Cardiac muscle cell (in vitro differentiated cells and primary cell): Measurements from ENCODE around the gene ERC2. TPM values are rescaled to one million over a fixed set of nuclear protein-coding genes. Genes with fewer than 3 reads are reported as not detected.

Experiments used
- DNase-seq, 2 donors: peaks; one replicate each; pipeline versions ENCODE4 v3.0.0 to v3.0.0-alpha.2; 2010 to 2017; ENCODE audit warnings: low read depth in 1 of 2, low spot score in 1 of 2
- H3K27ac ChIP-seq: fragments of 200-600 bp; sonication (generic); 2 replicates; pipeline ENCODE4 v1.5.1; 2016
- H3K27me3 ChIP-seq: fragments of 200-600 bp; sonication (generic); 2 replicates; pipeline ENCODE4 v1.6.0; 2016; ENCODE audit warnings: control low read depth
- H3K36me3 ChIP-seq: fragments of 200-600 bp; sonication (generic); 2 replicates; pipeline ENCODE4 v1.5.1; 2016; ENCODE audit warnings: control low read depth
- H3K4me1 ChIP-seq: fragments of 200-600 bp; sonication (generic); 2 replicates; pipeline ENCODE4 v1.8.1; 2017; ENCODE audit warnings: low read depth, mild to moderate bottlenecking, mixed run types
- H3K4me3 ChIP-seq: fragments of 200-600 bp; sonication (generic); 2 replicates; pipeline ENCODE4 v1.5.1; 2016; ENCODE audit warnings: mild to moderate bottlenecking
- H3K9me3 ChIP-seq: fragments of 200-600 bp; sonication (generic); 2 replicates; pipeline ENCODE4 v1.5.1; 2017; ENCODE audit warnings: low read depth, mild to moderate bottlenecking, control low read depth
- polyA plus RNA-seq: library from polyadenylated mRNA; unstranded; fragments of >200 nt; fragmentation: Nextera tagmentation; extraction: Ambion mirVana; gene quantifications from 2 replicates; pipeline ENCODE4 v1.2.1, GENCODE V29; 2016
- total RNA-seq: library from RNA; depleted of rRNA; stranded (reverse); fragments of >200 nt; gene quantifications from 2 replicates; pipeline ENCODE4 v1.2.3, GENCODE V29; 2016
- TF ChIP-seq, protein P1 (sequence below): IDR thresholded peaks from 2 replicates; pipeline ENCODE4 v1.5.1; 2012; ENCODE audit warnings: low read depth, mild to moderate bottlenecking, low read length

Gene ERC2
- total and polyA plus RNA-seq, 2 experiments from 2014 or later = 18.1 to 29.0 TPM

- Histone ChIP-seq H3K4me3 (no peak overlapping the region), H3K36me3 (no peaks in the 10 kb centered on the region), H3K27me3 (no peaks in the 10 kb centered on the region), H3K4me1 (no peaks in the 10 kb centered on the region), H3K9me3 (no peaks in the 10 kb centered on the region), H3K27ac (no peak overlapping the region)
- no peak for DNase-seq
- TF ChIP-seq, protein P1, sequence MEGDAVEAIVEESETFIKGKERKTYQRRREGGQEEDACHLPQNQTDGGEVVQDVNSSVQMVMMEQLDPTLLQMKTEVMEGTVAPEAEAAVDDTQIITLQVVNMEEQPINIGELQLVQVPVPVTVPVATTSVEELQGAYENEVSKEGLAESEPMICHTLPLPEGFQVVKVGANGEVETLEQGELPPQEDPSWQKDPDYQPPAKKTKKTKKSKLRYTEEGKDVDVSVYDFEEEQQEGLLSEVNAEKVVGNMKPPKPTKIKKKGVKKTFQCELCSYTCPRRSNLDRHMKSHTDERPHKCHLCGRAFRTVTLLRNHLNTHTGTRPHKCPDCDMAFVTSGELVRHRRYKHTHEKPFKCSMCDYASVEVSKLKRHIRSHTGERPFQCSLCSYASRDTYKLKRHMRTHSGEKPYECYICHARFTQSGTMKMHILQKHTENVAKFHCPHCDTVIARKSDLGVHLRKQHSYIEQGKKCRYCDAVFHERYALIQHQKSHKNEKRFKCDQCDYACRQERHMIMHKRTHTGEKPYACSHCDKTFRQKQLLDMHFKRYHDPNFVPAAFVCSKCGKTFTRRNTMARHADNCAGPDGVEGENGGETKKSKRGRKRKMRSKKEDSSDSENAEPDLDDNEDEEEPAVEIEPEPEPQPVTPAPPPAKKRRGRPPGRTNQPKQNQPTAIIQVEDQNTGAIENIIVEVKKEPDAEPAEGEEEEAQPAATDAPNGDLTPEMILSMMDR = no peak
These were observed 274.7 kb downstream of the ERC2 start for GRCh38 chr3:56193519-56193918.

GRCh38 chr3:56192001-56192400, 276.3 kb downstream of the ERC2 start:
- no peak for DNase-seq
- H3K4me1 ChIP-seq = no peaks in the 10 kb centered on the region
- TF ChIP-seq, protein P1 = no peak
- no peak overlapping the region for H3K27ac ChIP-seq
- H3K36me3 ChIP-seq = no peaks in the 10 kb centered on the region
- no peaks in the 10 kb centered on the region for H3K27me3 ChIP-seq
- H3K9me3 ChIP-seq = no peaks in the 10 kb centered on the region
- no peak overlapping the region for H3K4me3 ChIP-seq

DNA sequence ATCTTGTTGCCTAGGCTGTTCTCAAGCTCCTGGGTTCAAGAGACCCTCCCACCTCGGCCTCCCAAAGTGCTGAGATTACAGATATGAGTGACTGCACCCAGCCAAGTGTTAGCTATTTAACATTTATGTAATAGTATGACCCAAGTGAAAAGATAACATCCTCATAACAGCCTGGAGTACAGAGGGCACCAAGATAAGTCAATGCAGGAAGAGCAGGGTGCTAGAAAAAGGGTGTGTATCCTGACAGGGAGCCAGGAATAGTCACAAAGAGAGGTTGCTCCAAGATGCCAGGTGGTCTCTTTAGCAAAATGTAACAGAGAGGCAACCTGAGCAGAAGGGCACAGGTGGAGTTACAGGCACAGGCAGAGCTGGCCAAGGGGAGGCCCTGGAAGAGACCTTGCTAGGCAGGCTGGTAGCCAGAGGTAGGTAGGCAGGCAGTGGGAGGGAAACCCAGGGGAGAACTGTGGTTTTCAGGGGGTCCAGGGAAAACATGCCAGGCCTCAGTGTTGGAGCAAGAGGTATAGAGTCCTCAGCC, 277.4 kb downstream of the ERC2 start:
- H3K27me3 ChIP-seq = no peaks in the 10 kb centered on the region
- TF ChIP-seq, protein P1 = no peak
- H3K9me3 ChIP-seq = no peaks in the 10 kb centered on the region

DNA sequence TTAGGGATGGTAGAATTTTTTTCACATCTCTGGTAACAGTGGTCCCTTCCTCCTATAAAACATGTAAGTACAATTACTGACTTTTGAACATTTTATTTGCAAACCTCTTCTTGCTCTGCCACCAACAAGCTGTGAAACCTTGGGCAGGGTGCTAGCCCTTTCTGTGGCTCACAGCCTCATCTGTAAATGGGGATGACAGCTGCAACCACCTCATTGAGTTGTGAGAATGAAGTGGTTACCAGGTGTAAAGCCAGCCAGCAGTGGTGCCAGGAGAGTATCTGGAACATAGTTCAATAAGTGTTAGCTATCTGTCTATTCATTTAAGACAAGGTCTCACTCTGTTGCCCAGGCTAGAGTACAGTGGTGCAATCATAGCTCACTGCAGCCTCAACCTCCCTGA, 278.1 kb downstream of the ERC2 start:
- no peaks in the 10 kb centered on the region for H3K4me1 ChIP-seq
- H3K27ac ChIP-seq = no peak overlapping the region
- no peaks in the 10 kb centered on the region for H3K9me3 ChIP-seq
- no peak overlapping the region for H3K4me3 ChIP-seq
- no peak for DNase-seq
- no peaks in the 10 kb centered on the region for H3K36me3 ChIP-seq
- H3K27me3 ChIP-seq = no peaks in the 10 kb centered on the region
- TF ChIP-seq, protein P1 = no peak

More for the DNA sequence above, 277.4 kb downstream of the ERC2 start:
- Histone ChIP-seq H3K4me3 (no peak overlapping the region), H3K36me3 (no peaks in the 10 kb centered on the region), H3K4me1 (no peaks in the 10 kb centered on the region), H3K27ac (no peak overlapping the region)
- no peak for DNase-seq

DNA sequence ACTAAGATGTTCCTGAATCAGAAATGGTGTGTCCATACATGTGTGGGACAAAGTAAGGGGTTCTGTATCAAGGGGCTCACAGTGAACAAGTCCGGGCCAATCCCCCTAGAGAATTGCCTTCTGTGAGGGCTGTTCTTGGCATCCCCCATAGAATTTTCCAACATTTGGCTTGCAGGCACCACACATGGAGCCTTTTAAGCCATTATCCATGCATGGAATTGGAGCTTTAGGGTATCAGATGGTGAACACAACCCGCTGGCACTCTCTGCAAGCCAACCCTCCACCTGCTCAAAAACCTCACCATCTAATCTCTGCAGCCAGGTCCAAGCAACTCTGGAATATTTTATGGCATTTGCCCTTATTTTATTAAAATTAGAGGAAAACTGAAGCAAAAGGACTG, 278.7 kb downstream of the ERC2 start:
- H3K27me3 ChIP-seq = no peaks in the 10 kb centered on the region
- H3K4me1 ChIP-seq = no peaks in the 10 kb centered on the region
- H3K27ac ChIP-seq = no peak overlapping the region
- H3K4me3 ChIP-seq = no peak overlapping the region
- H3K9me3 ChIP-seq = no peaks in the 10 kb centered on the region
- no peaks in the 10 kb centered on the region for H3K36me3 ChIP-seq
- DNase-seq = no peak
- TF ChIP-seq, protein P1 = no peak
